Forelimb muscle (tissue), 1 donor: ENCODE data around the gene TMEM170B. TPM values are rescaled to one million over a fixed set of nuclear protein-coding genes. Genes with fewer than 3 reads are reported as not detected.
A peak's percentile ranks its signal among the peaks of the same experiment; 100 is the strongest.

ENCODE experiments used
- DNase-seq: peaks from one replicate; pipeline ENCODE4 v3.0.0-alpha.2; 2013; ENCODE audit warnings: low read depth
- polyA plus RNA-seq: library from polyadenylated mRNA; unstranded; fragments of 120-200 nt; gene quantifications from one replicate; pipeline ENCODE4 v1.2.1, GENCODE V29; 2013; ENCODE audit not compliant: insufficient read length

The TMEM170B gene, protein sequence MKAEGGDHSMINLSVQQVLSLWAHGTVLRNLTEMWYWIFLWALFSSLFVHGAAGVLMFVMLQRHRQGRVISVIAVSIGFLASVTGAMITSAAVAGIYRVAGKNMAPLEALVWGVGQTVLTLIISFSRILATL
- 6.1 TPM for polyA plus RNA-seq

DNA sequence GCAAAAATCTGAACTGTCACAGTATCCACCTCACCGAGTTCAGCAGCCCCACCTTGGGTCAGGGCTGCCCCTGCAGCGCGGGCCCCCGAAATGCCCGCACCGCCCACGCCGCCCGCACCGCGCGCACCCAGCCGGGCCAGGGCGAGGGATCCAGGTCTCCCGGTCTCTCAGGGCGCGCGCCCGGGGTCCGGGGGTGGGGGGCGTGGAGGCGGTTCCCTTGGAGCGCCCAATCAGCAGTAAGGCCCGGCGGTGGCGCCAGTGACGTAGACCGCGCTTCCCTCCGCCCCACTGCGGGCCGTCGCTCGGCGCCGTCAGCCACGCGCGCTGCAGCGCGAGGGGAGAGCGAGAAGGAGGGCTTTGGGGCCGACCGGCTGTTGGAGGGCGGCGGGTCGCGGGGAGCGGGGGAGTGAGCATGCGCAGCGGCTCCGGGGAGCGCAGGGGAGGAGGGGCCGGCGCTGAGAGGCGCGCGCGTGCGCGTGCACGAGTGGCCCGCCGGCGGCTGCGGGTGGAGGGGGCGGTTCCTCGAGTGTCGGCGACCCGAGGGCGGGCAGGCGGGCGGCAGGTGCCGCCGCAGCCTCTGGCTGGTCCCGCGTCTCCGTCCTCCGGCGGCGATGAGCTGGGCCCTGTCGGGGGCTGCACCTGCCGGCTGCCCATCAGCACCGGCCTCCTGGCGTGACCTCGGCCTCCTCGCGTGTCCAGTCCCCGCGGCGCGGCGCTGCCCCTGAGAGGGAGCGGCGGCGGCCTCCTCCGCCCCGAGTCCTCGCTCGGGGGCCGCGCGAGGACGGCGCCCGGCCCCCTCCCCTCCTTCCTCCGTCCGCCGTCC is at the start of gene TMEM170B:
Gene TMEM170B, plus strand, starts transcription at position 521 of the 823 bp plus-strand sequence. CDS start 529 bp downstream, outside the sequence.
- peak; percentile 81 for DNase-seq

DNA sequence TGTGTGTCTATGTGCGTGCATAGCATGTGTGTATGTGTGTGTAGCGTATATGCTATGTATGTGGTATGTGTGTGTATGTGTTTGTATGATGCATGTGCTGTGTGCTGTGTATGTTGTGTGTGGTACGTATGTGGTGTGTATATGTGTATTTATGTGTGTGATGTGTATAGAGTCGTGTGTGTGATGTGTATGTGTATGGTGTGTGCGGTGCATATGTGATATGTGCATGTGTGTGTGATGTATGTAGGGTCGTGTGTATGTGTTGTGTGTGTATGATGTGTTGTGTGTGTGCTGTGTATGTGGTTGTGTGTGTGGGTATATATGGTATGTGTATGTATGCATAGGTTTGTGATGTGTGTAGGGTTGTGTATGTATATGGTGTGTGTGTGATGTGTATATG is 46.6 kb upstream of the TMEM170B start:
- DNase-seq: no peak

DNA sequence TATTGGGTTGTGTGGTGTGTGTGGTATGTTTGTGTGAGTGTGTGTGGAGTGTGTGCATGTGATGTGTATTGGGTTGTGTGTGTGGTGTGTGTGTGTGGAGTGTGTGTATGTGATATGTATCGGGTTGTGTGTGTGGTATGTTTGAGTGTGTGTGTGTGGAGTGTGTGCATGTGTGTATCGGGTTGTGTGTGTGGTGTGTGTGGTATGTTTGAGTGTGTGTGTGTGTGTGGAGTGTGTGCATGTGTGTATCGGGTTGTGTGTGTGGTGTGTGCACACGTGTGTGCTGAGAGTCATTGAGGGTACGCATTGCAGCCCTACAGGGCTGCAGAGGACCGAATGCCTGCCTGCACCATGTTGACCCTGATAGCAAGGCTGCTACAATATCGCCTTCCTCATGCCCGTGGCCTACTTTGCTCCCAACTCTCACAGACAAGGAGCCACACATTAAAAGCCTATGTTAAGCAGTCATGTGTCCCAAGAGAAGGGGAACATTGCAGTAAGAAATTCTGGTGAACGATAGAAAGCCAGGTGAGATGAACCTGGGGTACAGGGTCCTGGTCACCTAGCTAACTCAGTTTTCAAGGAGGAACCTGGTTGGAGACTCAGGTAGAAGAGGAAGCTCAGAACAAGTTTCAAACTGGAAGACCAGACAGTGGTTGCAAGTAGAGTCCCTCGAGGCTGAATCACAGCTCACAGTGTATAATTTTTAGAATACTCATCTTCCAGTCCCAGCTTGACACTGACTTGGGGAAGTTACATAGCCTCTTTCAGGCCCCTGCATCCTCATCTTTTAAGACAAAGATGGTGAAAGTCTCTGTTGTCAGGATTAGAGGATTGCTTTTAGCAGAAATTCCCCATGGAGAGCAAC is 45.7 kb upstream of the TMEM170B start:
- no peak for DNase-seq

DNA sequence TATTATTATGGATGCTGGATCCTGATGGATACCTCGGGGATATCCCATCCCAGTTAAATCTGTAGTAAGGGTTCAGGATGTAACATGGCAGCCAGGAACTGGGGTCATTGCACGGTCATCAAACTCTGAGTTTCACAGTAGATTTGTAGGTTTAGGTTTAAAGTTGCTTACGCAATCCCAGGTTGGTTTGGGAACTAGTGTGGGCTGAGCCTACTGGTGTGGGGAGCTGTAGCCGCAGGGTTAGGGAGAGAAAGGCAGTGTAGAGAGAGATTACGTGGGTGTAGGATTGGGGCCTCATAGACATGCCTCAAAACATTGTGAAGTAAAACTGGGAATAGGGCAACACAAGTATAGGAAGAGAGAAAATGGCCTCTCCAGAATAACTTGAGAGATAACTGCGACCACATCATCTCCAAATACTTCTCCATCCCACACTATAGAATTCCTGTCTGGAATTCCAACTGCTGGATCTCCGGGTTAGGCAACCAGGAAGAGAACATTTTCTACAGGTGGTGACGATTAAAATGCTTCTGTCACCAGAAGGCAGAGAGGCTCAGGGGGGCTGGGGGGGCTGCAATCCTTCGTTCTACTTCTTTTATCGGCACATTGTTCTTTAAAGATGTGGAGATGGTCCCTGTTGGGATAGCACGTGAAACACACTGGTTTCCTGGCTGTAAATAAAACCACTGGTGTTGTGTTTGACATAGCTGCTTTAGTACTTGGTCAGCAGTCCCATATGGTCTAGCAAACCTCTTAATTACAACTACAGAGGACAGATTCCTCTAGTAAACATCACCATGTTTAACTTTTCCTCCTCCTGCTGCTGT is 44.9 kb upstream of the TMEM170B start:
- DNase-seq: no peak

DNA sequence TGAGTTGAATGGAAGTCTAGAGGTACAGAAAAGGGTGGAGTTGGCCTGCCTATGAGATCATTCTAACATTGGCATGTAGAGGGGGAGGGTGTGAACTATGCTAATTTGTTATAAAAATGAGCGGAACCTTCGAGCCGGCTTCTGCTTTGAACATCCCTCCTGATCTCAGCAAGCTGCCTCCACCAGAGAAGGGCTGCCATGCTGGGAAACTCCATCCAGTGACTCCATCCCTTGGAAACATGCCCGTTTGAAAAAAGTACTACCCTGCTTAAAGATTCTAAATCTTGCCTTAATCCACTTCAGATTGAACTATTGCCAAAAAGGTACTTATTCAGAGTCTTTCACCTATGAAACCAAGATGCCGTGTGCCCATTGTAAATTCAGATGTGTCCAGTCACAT is 43.6 kb upstream of the TMEM170B start:
- no peak for DNase-seq

DNA sequence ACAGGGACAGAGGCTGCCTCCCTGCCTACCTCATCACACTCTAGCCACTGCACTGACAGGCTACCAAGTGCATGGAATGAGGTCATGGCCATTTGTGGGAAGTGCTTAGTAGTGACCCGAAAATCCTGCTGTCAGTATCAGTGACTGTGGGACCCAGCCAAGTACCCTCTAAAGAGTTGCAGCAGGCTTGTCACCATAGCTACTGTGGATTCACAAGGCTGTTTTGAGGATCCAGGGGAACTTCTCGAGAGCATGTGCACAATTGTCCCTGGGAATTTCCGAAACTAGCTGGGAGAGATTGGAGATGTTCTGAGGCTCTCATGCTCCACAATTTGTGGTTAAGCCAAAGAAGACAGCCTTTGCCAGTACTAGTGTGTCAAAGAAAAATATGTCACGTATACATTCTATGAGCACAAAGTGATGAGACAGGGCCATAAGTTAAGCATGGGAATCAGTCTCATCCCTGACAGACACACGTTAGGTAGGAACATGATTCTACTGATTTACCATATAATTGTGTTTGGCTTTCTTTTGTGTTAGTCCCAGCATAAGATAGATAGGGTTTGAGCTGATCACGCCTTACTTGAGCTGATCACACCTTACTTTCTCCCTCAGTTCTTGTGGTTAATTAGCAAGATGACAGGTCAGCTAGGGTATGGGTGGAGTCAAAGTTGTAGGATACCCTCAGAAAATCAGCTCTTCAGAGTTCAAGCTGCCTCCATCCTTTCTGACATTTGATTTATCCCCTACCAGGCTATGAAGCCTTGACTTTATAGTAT is 42.6 kb upstream of the TMEM170B start:
- DNase-seq: no peak

DNA sequence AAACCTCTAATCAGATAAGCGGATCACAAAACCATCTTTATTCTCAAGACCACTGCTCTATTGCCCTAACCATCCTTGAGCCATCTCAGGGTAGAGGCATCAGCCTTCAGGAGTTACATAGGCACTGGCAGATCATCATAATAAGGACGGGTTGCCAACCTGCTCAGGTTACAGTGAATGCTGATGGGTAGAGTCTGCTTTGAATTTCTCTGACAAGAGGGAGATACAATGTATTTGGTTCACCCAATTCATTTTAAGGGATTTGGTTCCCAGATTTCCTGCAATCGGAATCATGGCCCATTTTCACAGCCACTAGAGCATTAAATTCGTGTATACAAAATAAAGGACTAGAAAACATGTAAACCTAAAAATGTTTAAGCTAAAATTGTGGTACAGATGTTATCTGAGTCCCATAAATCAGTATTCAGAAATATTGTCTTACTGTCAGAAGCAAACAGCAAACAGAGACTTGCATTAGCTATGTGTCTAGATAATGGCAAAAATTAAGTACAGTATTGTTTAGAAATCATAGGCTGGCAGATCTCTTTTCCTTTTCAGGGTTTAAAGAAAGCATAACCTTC is 41.9 kb upstream of the TMEM170B start:
- no peak for DNase-seq

DNA sequence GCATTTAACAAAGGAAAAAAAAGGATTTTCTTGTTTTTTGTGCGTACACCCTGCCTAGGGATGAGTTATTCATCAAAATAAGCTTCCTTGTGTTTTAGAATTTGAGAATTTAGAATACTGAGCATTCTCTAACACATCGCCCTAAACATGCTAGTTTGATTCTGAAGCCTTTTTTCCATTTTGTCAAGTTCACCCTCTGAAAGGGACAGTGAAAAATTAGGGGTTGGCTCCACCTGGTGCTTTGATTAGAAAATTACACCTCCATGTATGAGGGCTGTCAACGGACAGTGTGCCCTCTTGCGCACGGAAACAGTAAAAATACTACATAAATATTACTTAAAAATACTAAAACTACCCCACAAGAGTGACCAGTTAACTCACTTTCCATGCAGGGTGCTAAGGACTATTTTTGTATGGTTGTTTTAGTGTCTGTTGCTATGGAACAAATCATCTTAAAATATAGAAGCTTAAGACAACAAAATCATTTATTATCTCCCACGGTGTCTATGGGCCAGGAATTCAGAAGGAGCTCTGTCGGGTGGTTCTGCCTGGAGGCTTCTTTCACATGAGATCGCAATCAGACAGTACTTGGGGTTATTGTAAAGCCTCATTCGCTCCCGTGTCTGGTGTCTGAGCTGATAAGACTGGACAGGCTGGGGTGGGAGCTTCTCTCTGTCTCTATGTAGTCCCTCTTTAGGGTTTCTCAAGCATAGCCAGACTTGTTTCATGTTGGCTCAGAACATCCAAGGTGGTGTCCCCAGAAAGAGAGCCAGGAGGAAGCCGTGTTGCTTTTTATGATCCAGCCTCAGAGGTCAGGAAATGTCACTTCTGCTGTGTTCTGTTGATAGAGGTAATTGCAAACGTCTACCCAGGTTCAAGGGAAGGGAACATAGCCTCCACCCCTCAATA is 41.1 kb upstream of the TMEM170B start:
- DNase-seq: peak; percentile 69

DNA sequence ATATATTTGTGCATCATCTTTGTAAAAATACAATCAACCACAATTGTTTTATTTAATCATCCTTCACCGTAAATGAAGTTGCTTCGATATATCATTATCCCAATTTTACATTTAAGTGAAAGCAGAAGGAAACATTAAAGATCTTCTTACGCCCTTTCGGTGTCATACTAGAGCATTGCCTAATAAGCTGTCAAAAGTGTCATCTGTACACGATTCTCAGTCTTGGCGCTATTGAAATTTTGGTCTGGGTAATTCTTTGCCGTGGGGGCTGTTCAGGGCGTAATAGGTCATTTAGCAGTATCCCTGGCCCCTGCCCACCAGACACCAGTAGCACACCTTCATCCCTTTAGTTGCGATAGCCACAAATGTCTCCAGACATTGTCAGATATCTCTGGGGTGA is 40.4 kb upstream of the TMEM170B start:
- no peak for DNase-seq

DNA sequence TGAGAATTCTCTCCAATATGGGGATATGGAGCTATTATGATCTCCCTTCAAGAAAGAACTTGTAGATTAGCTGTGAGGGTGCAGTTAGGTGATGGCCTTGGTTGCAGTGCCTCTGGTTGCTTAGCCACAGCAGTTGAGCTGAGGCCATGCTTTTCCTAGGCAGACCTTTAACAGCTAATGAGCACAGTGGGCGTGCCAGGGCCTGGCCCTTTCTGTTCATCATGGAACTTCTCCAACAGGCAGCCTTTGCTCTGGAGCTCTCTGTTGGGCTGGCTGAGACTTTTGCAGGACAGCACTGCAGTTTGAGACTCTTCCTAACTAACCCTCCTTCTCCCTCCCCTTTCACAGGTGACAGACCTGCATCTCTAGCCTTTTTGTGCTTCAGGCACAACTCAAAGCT is 39.7 kb upstream of the TMEM170B start:
- no peak for DNase-seq

DNA sequence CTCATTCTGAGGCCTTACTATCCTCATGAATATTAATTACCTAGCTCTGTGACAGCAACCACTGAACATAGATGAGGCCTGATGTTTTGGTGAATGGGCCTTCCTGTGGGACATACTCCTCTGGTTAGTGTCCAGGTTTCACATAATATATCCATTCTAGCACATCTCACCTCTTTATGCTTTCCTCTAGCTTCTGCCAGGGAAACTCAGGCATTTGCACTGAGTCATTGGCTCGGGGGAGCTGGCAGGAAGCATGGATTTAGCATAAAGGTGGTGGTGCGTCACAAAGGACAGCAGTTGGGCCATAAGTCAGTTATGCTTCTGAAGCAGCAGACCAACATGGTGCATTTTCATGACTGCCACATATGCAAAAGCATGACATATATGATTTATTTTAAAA is 37.5 kb upstream of the TMEM170B start:
- no peak for DNase-seq

DNA sequence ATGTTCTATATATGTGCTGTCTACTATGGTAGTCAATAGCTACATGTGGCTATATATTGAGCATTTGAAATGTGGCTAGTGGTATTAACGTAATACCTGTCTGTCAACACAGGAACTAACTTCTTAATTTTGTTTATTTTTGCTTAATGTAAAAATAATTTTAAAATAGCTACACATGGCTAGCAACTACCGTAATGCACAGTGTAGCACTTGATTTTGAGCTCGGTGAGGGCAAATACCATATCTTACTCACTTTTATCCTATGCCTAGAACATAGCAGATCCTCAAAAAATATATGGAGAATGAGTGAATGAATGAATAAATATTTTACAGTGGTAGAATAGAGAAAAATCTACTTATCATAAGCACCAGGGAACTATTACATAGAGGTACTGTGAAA is 28.1 kb upstream of the TMEM170B start:
- no peak for DNase-seq

DNA sequence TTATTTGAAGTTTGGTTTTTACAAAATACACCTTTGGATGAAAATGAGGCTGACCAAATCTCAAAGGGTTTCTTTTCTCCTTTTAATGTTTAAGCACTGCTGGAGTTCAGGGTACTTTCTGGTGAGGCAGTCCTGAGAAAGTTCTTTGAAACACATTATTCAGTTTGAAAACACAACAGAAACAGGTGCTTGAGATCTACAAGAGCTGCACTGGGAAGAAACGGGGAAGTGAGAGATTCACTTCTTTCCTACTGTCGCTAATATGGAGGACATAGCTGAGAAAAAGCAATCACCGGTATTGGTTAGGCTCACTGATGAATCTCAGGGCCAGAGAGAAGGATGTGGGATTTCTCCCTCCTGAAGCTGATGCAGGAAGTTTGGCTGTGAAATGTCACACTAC is 22.9 kb upstream of the TMEM170B start:
- no peak for DNase-seq

DNA sequence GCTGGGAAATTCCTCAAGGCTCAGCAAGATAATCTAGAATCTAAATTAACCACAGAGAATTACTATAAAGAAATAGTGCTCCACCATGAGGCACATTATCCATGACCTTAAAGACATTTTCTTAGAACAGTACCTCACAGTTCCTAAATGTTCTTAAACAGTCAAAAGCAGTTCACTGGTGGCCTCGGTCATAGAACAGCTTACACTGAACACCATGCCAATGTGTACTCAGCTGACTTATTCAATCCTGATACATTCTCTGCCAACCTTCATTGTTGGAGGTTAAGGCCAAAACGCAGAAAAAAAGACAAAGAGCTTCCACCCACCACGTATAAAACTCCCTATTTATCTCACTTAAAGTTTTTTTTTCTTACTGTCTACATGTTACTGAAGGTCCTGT is 21.8 kb upstream of the TMEM170B start:
- no peak for DNase-seq

DNA sequence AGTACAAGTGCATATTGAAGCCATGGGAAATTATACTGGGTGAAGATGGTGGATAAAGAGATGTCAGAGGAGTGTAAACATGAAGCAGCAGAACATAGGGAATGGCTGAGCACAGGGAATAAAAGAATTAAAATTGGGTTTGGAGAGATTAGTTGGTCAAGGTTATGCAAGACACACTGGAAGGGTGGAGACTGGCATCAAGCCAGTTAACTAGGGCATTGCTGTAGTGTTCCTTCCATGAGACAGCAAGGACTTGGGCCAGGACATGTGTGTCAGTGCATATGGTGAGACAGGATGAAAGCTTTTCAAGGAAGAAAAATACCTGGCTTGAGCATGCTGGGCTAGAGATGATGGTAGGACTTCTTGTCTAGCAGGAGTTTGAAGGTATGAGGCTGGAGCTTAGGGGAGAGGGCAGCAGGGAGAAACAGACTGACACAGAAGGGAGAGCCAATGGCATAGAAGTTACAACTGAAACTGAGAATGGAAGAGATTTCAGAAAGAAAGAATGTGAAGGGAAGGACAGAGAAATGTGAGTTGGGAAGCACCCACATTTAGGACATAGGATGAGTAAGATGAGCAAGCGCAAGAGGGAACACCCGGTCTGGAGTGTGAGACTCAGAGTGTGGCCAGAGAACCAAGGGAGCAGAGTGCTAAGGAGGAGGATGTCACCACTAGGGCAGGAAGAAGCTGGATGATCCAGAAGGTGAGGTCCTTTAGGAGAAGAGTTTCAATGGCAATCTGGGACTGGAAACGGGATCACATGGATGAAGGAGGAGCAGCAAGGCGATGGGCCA is 14.5 kb upstream of the TMEM170B start:
- DNase-seq: no peak

DNA sequence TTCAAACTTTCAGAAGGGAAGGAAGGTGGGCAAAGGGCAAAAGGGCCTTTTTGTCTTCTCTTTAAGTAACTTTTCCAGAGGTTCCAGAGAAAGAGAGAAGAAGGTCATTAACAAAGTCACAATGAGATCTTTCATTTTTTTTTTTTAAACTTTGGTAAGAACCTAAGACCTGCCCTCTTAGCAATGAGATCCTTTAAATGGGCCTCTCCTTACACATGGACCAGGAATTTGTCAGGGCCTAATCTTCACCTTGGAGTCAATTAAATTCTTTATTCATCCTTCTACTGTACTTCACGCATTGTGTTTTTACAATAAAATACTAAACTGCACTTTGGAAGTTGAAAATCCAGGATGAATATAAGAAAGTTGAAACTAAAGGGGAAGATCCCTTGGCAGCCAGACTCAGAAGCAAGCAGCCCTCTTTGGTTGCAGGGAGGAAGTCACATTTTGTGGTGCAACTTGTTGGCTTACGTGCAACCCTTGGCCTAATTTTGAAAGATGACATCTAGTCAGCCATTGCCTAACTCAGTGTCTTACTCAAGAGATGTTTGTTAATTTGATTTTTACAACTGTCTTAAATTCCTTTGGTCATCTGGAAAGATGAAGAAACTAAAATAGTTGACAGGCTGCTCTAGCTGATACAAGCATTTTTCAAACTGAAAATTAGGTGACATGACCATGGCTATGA is 11.9 kb upstream of the TMEM170B start:
- DNase-seq: no peak

DNA sequence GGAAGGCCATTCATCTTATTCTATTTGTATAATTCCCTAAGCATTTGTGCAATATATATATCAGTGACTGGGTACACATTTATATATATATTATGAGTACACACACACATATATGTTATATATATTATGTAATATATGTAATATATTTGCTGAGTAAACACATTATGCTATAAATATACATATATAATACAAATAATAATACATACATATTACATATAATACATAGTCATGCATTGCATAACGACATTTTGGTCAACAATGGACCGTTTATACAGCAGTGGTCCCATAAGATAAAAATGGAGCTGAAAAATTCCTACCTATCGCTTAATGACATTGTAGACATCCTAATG is 11.4 kb upstream of the TMEM170B start:
- DNase-seq: no peak

DNA sequence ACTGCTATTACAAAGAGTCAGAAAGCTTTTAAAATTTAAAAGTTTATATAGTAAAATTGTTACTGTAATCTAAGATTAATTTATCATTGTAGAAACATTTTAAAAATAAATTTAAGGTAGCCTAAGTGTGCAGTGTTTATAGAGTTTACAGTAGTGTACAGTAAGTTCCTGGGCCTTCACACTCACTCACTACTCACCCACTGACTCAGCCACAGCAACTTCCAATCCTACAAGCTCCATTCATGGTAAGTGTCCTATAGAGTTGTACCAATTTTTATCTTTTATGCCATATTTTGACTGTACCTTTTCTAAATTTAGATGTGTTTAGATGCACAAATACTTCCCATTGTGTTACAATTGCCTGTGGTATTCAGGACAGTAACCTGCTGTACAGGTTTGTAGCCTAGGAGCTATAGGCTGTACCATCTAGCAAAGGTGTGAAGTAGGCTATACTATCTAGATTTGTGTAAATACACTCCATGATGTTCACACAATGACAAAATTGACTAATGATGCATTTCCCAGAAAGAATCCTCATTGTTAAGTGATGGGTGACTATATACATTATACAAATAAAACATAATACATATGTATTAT is 10.2 kb upstream of the TMEM170B start:
- DNase-seq: no peak
